Endothelial cell of umbilical vein (primary cell): ENCODE measurements around the gene CHD6. TPM values are rescaled to one million over a fixed set of nuclear protein-coding genes. Genes with fewer than 3 reads are reported as not detected.

ENCODE experiments used
- BruUV-seq: library from RNA; stranded (reverse); fragments of 400-500 nt; replicated peaks from 2 replicates; lab custom pipeline; 2021; lab: Mats Ljungman, UMichigan
- CTCF ChIA-PET: fragments of 300-600, 350-600 bp; sonication (Branson Sonifier 250); formaldehyde crosslinking; loops from one replicate; lab custom pipeline; 2021; ENCODE audit warnings: antibody characterized with exemption, inconsistent platforms; lab: Charles Lee
- POLR2A ChIA-PET: fragments of 300-600, 350-600 bp; sonication (Branson Sonifier 250); formaldehyde crosslinking; loops from one replicate; lab custom pipeline; 2021; ENCODE audit warnings: antibody characterized with exemption, inconsistent platforms; lab: Charles Lee
- DNase-seq: peaks from one replicate; pipeline ENCODE4 v3.0.0-alpha.2; 2011; ENCODE audit warnings: low read depth, low spot score
- FAIRE-seq: peaks from 2 replicates; lab custom pipeline; 2011; peaks lifted over from hg19 to GRCh38; lab: Jason Lieb, UNC
- H2AFZ ChIP-seq: 2 replicates; pipeline ENCODE4 v1.6.0; 2012; ENCODE audit warnings: low read depth, low read length, control low read depth, inconsistent platforms
- H3K27ac ChIP-seq: 2 replicates; pipeline ENCODE4 v1.5.1; 2011; ENCODE audit warnings: low read depth, mild to moderate bottlenecking, control low read depth, low read length, moderate library complexity; ENCODE audit not compliant: insufficient read depth
- H3K27me3 ChIP-seq, 2 experiments: 2 replicates each; pipeline versions ENCODE4 v1.6.0 to v1.6.1; 2011; ENCODE audit warnings: low read length in 2 of 2, mixed read lengths in 1 of 2; ENCODE audit not compliant: control insufficient read depth in 2 of 2, insufficient read depth in 2 of 2
- H3K36me3 ChIP-seq, 2 experiments: 2 replicates in 1 of 2; 3 replicates in 1 of 2; pipeline ENCODE4 v1.5.1; 2011; ENCODE audit warnings: low read length in 2 of 2, mild to moderate bottlenecking in 1 of 2, moderate library complexity in 1 of 2; ENCODE audit not compliant: control insufficient read depth in 2 of 2, insufficient read depth in 2 of 2; ENCODE audit errors: extremely low read depth in 1 of 2
- H3K4me1 ChIP-seq: 3 replicates; pipeline ENCODE4 v1.5.1; 2011; ENCODE audit warnings: mild to moderate bottlenecking, low read length; ENCODE audit not compliant: control insufficient read depth, insufficient read depth; ENCODE audit errors: extremely low read depth
- H3K4me2 ChIP-seq: 2 replicates; pipeline ENCODE4 v1.6.1; 2011; ENCODE audit warnings: low read length, control low read depth, mixed read lengths; ENCODE audit not compliant: insufficient read depth
- H3K4me3 ChIP-seq, 3 experiments: fragments of 200-600 bp in 1 of 3; sonication (generic), shearing (Covaris generic) in 1 of 3; replicated peaks in 1 of 3; 2 replicates each; pipeline ENCODE4 v1.5.1; 2011 to 2016; ENCODE audit warnings: control low read depth in 3 of 3, low read length in 3 of 3, mild to moderate bottlenecking in 2 of 3, inconsistent platforms in 1 of 3, low read depth in 1 of 3, moderate library complexity in 1 of 3; ENCODE audit not compliant: insufficient read depth in 1 of 3
- H3K79me2 ChIP-seq: 2 replicates; pipeline ENCODE4 v1.6.0; 2012; ENCODE audit warnings: low read length, inconsistent platforms; ENCODE audit not compliant: control insufficient read depth, insufficient read depth
- H3K9ac ChIP-seq: replicated peaks from 2 replicates; pipeline ENCODE3; 2011; ENCODE audit warnings: low read length, control low read depth; ENCODE audit not compliant: insufficient read depth; ENCODE audit errors: extremely low read depth
- H3K9me1 ChIP-seq: replicated peaks from 3 replicates; pipeline ENCODE4 v1.6.0; 2011; ENCODE audit warnings: mild to moderate bottlenecking, low read length; ENCODE audit not compliant: control insufficient read depth, insufficient read depth; ENCODE audit errors: extremely low read depth
- H3K9me3 ChIP-seq: replicated peaks from 2 replicates; pipeline ENCODE4 v1.5.1; 2012; ENCODE audit warnings: low read length, inconsistent platforms; ENCODE audit not compliant: control insufficient read depth, insufficient read depth
- H4K20me1 ChIP-seq: replicated peaks from 2 replicates; pipeline ENCODE3; 2011; ENCODE audit warnings: mild to moderate bottlenecking, low read length; ENCODE audit not compliant: control insufficient read depth, insufficient read depth; ENCODE audit errors: extremely low read depth
- CTCF ChIP-seq, 2 donors: IDR thresholded peaks; 1 replicate in 1 of 2; 2 replicates in 1 of 2; pipeline ENCODE4 v1.5.1; 2011; ENCODE audit warnings: low read length in 2 of 2, mild to moderate bottlenecking in 2 of 2, moderate library complexity in 2 of 2, control low read depth in 1 of 2, inconsistent platforms in 1 of 2, low read depth in 1 of 2; ENCODE audit not compliant: insufficient read depth in 1 of 2; ENCODE audit errors: extremely low read depth in 1 of 2
- EZH2 ChIP-seq: IDR thresholded peaks from 2 replicates; pipeline ENCODE4 v1.6.1; 2012; ENCODE audit warnings: borderline replicate concordance, low read depth, mild to moderate bottlenecking, moderate library complexity, low read length, inconsistent platforms; ENCODE audit not compliant: severe bottlenecking
- FOS ChIP-seq: IDR thresholded peaks from 2 replicates; pipeline ENCODE4 v1.6.1; 2011; ENCODE audit warnings: mild to moderate bottlenecking, low read length, moderate library complexity, borderline replicate concordance; ENCODE audit not compliant: insufficient read depth
- GATA2 ChIP-seq: IDR thresholded peaks from 2 replicates; pipeline ENCODE4 v1.7.0; 2011; ENCODE audit warnings: low read depth, mild to moderate bottlenecking, moderate library complexity, mixed read lengths, low read length; ENCODE audit not compliant: insufficient read length, insufficient read depth
- JUN ChIP-seq: IDR thresholded peaks from 2 replicates; pipeline ENCODE4 v1.6.1; 2011; ENCODE audit warnings: borderline replicate concordance, low read depth; ENCODE audit not compliant: insufficient read length, insufficient read depth
- MYC ChIP-seq: IDR thresholded peaks from one replicate; pipeline ENCODE4 v1.6.1; 2011; ENCODE audit warnings: mild to moderate bottlenecking, low read depth, low read length
- POLR2A ChIP-seq: IDR thresholded peaks from 2 replicates; pipeline ENCODE4 v1.6.1; 2012; ENCODE audit warnings: low read depth, mild to moderate bottlenecking, control low read depth, low read length
- POLR2AphosphoS5 ChIP-seq: IDR thresholded peaks from 2 replicates; pipeline ENCODE4 v1.6.1; 2012; ENCODE audit warnings: low read depth, mild to moderate bottlenecking, control low read depth, low read length, moderate library complexity; ENCODE audit not compliant: insufficient read depth
- dilution Hi-C: fragments of 300-500 bp; cut with MboI; formaldehyde crosslinking; loops from one replicate; pipeline ENCODE4 v1.15.0; 2019; ENCODE audit warnings: low sequenced_read_pairs; ENCODE audit not compliant: extremely low pct_ligation_motif_present
- intact Hi-C: fragments of 100-400 bp; cut with micrococcal nuclease; formaldehyde crosslinking; loops from one replicate; pipeline ENCODE4 v1.10.0; 2022
- polyA plus RNA-seq, 4 experiments: library from polyadenylated mRNA; depleted of rRNA in 3 of 4; stranded (reverse) in 3 of 4; unstranded in 1 of 4; fragments of >200 nt; gene quantifications; 2 replicates each; pipeline versions ENCODE4 v1.2.1 to v1.2.3, GENCODE V29; 2011 to 2012; ENCODE audit warnings: missing spikeins in 1 of 4
- total RNA-seq: library from RNA; stranded (reverse); gene quantifications from 2 replicates; pipeline ENCODE4 v1.2.3, GENCODE V29; 2021
- TF ChIP-seq, protein P1 (sequence below): IDR thresholded peaks from 2 replicates; pipeline ENCODE4 v1.6.1; 2011; ENCODE audit not compliant: insufficient read depth, insufficient read length

The CHD6 gene
- total and polyA plus RNA-seq, 2 donors (not counting 3 experiments of a cell fraction or from before 2014, with no cell fraction given): 7.2 to 33.7 TPM

DNA sequence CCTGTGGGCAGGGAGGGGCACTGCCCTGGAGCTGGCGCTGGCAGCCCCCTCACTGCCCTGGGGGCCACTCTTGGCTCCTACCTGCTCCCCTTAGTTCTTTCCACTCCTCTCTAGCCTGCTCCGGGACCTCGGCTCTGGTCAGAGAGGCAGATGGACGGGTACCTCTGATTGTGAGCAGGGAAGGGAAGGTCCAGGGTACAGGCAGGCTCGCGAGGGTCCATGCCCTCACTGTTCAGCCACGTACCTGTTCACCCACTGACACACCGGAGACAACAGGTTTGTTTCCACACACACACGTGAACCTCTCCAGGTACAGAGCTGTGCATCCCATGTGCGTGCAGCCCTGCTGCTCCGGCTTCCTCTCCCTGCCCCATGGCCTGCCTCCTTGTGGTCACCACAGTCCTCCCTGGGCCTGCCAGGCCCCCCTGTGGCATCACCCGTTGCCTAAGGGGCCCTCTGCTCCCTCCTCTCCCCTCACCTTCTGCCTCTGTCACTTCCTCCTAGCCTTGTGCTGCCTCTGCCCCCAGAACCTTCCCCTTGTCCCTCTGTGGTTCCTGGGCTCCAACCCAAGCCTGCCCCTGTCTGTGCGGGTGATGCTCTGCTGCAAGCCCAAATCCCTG, 253.8 kb downstream of the CHD6 start:
- Histone ChIP-seq H3K4me3 (no peak overlapping the region), H3K36me3 (no peaks in the 10 kb centered on the region), H3K9me3 (no peaks in the 10 kb centered on the region), H3K9ac (no peak overlapping the region), H3K9me1 (no peaks in the 10 kb centered on the region), H3K4me1 (no peaks in the 10 kb centered on the region), H2AFZ (no peak overlapping the region), H4K20me1 (no peaks in the 10 kb centered on the region), H3K4me2 (no peak overlapping the region), H3K27me3 (peaks cover 27 to 34% of the 10 kb centered on the region in 2 experiments), H3K27ac (no peak overlapping the region), H3K79me2 (no peaks in the 10 kb centered on the region)
- CTCF ChIA-PET: interaction anchor here (1.5 kb wide), 1 partner anchor 191 kb away, joined by 8 read pairs; no protein-coding TSS in a partner anchor
- FAIRE-seq (no peak), DNase-seq (no peak)
- intact Hi-C loops (no loop called here), dilution Hi-C loops (no loop called here)
- TF ChIP-seq EZH2 (no peak), JUN (no peak), POLR2A (no peak), GATA2 (no peak), FOS (no peak), POLR2AphosphoS5 (no peak), CTCF (IDR thresholded peaks at IDR 0.05; ENCODE audit: extremely low read depth in 1 of 2, insufficient read depth in 1 of 2, low read depth in 1 of 2, low read length in 2 of 2) (no peak), MYC (no peak)
- TF ChIP-seq, protein P1, sequence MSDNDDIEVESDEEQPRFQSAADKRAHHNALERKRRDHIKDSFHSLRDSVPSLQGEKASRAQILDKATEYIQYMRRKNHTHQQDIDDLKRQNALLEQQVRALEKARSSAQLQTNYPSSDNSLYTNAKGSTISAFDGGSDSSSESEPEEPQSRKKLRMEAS: no peak
- no TSS peak for BruUV-seq
- POLR2A ChIA-PET: no interaction called here
